Body of pancreas (tissue), 4 donors: ENCODE data around the gene FOXL2NB. TPM values are rescaled to one million over a fixed set of nuclear protein-coding genes. Genes with fewer than 3 reads are reported as not detected.
"Not testable (repeated sequence)": the region's sequence is repeated elsewhere in the genome, so short reads cannot be mapped to it uniquely, and the experiment has no call there.

Source experiments
- ATAC-seq: fragments of 150-250 bp; one replicate; pipeline ENCODE4 v1.9.1; 2016
- DNase-seq, 4 donors: peaks; one replicate each; pipeline ENCODE4 v3.0.0-alpha.2; 2019
- H3K27ac ChIP-seq, 4 donors: fragments of 200-600 bp; sonication (generic); 1 replicate in 3 of 4; 2 replicates in 1 of 4; pipeline versions ENCODE4 v1.5.1 to v1.6.1; 2016 to 2019; ENCODE audit warnings: mild to moderate bottlenecking in 1 of 4, mixed read lengths in 1 of 4, moderate library complexity in 1 of 4
- H3K27me3 ChIP-seq, 2 donors: fragments of 200-600 bp; sonication (generic); one replicate each; pipeline ENCODE4 v1.6.0; 2016; ENCODE audit warnings: mild to moderate bottlenecking in 1 of 2
- H3K36me3 ChIP-seq, 2 donors: fragments of 200-600 bp; sonication (generic); replicated peaks in 1 of 2; 2 replicates each; pipeline ENCODE4 v1.5.1; 2016; ENCODE audit warnings: low read depth in 2 of 2; ENCODE audit not compliant: insufficient read depth in 1 of 2
- H3K4me1 ChIP-seq: fragments of 200-600 bp; sonication (generic); one replicate; pipeline ENCODE4 v1.6.0; 2016
- H3K4me3 ChIP-seq, 2 donors: fragments of 200-600 bp; sonication (generic); 1 replicate in 1 of 2; 2 replicates in 1 of 2; pipeline ENCODE4 v1.5.1; 2016 to 2019
- H3K9me3 ChIP-seq, 3 donors: fragments of 200-600 bp; sonication (generic); 1 replicate in 2 of 3; 2 replicates in 1 of 3; pipeline ENCODE4 v1.5.1; 2016
- CTCF ChIP-seq, 7 experiments: fragments of 450-650 bp in 4 of 7; fragments of 200-600 bp in 3 of 7; sonication (generic) in 3 of 7; IDR thresholded peaks; one replicate each; pipeline ENCODE4 v1.5.1; 2016 to 2019; ENCODE audit warnings: antibody characterized with exemption in 7 of 7
- POLR2A ChIP-seq, 3 donors: fragments of 450-650 bp; IDR thresholded peaks; one replicate each; pipeline ENCODE4 v1.6.1; 2016; ENCODE audit warnings: antibody characterized with exemption in 3 of 3, mild to moderate bottlenecking in 2 of 3
- WGBS, 2 donors: methylation state at CpG; one replicate each; pipeline ENCODE4 v1.1.5; 2017; 5-methylcytosine and 5-hydroxymethylcytosine counted together
- intact Hi-C: fragments of 100-400 bp; cut with DNase I; formaldehyde crosslinking; loops from one replicate; pipeline ENCODE4 v1.15.1; 2023
- total RNA-seq, 2 donors: library from RNA; depleted of rRNA; stranded (reverse); fragments of >200 nt; gene quantifications; one replicate each; pipeline ENCODE4 v1.1.0, GENCODE V29; 2016

Gene FOXL2NB
- total RNA-seq, 2 donors from 2014 or later: 0.26 TPM; not detected in 1

GRCh38 chr3:138915503-138916498 is 31.2 kb upstream of the FOXL2NB start:
- 2% methylated on average over 12 to 54 of the region's 68 CpGs for WGBS, 2 donors
- Histone ChIP-seq H3K27ac (peak overlapping the region; percentile 94 to 98 (median 97)), H3K9me3 (no peaks in the 10 kb centered on the region), H3K36me3 (no peaks in the 10 kb centered on the region), H3K27me3 (no peaks in the 10 kb centered on the region), H3K4me1 (peaks cover 19% of the 10 kb centered on the region), H3K4me3 (peak overlapping the region; percentile 44 to 71)
- TF ChIP-seq POLR2A (IDR thresholded peaks at IDR 0.05) (peak; percentile 52 to 84 (median 80)), CTCF (IDR thresholded peaks at IDR 0.05) (peak; percentile 80 to 98 (median 96))
- intact Hi-C loops: loop anchor here (10.0 kb wide), 1 partner anchor 211 kb away; no protein-coding TSS in a partner anchor
- ATAC-seq (peak; percentile 91), DNase-seq (peak; percentile 94 to 96 (median 94))

GRCh38 chr3:138916824-138917223 is 30.2 kb upstream of the FOXL2NB start:
- TF ChIP-seq CTCF (IDR thresholded peaks at IDR 0.05) (peak in 1 of 7 experiments; percentile 3), POLR2A (IDR thresholded peaks at IDR 0.05) (peak in 1 of 3 donors; percentile 14)
- WGBS, 2 donors: 32 to 35% methylated on average over 2 of the region's 2 CpGs
- peaks cover 19% of the 10 kb centered on the region for H3K4me1 ChIP-seq
- H3K27ac ChIP-seq: peak overlapping the region in 3 of 4 donors; percentile 97 to 98 (median 97)
- no peaks in the 10 kb centered on the region for H3K36me3 ChIP-seq
- H3K9me3 ChIP-seq: no peaks in the 10 kb centered on the region
- no peaks in the 10 kb centered on the region for H3K27me3 ChIP-seq
- intact Hi-C loops: loop anchor here (10.0 kb wide), 1 partner anchor 212 kb away; no protein-coding TSS in a partner anchor
- no peak for ATAC-seq
- peak; percentile 80 to 89 (median 86) for DNase-seq
- no peak overlapping the region for H3K4me3 ChIP-seq

GRCh38 chr3:138919325-138919724 is 27.7 kb upstream of the FOXL2NB start:
- H3K4me1 ChIP-seq: peaks cover 19% of the 10 kb centered on the region
- ATAC-seq (no peak), DNase-seq (no peak)
- WGBS, 2 donors: 62 to 74% methylated on average over 4 of the region's 4 CpGs
- H3K36me3 ChIP-seq: no peaks in the 10 kb centered on the region
- H3K27me3 ChIP-seq: no peaks in the 10 kb centered on the region
- intact Hi-C loops: loop anchor here (10.0 kb wide), 1 partner anchor 215 kb away; no protein-coding TSS in a partner anchor
- H3K27ac ChIP-seq: no peak overlapping the region
- TF ChIP-seq CTCF (IDR thresholded peaks at IDR 0.05): no peak
- no peak for TF ChIP-seq POLR2A (IDR thresholded peaks at IDR 0.05)
- no peaks in the 10 kb centered on the region for H3K9me3 ChIP-seq
- H3K4me3 ChIP-seq: no peak overlapping the region

GRCh38 chr3:138921316-138922292 is 25.4 kb upstream of the FOXL2NB start:
- Histone ChIP-seq H3K36me3 (no peaks in the 10 kb centered on the region), H3K27me3 (no peaks in the 10 kb centered on the region), H3K9me3 (no peaks in the 10 kb centered on the region), H3K4me3 (no peak overlapping the region), H3K4me1 (peaks cover 6% of the 10 kb centered on the region), H3K27ac (no peak overlapping the region)
- TF ChIP-seq CTCF (IDR thresholded peaks at IDR 0.05): no peak
- TF ChIP-seq POLR2A (IDR thresholded peaks at IDR 0.05): no peak
- DNase-seq: no peak
- intact Hi-C loops: loop anchor here (5.0 kb wide), 1 partner anchor 324 kb away; no protein-coding TSS in a partner anchor
- WGBS, 2 donors: 79 to 80% methylated on average over 7 to 8 of the region's 8 CpGs
- ATAC-seq: no peak

GRCh38 chr3:138922400-138922799 is 24.6 kb upstream of the FOXL2NB start:
- H3K27ac ChIP-seq, H3K27me3 ChIP-seq, H3K36me3 ChIP-seq, H3K9me3 ChIP-seq, H3K4me1 ChIP-seq, DNase-seq, ATAC-seq, H3K4me3 ChIP-seq: not testable (repeated sequence)
- intact Hi-C loops: loop anchor here (5.0 kb wide), 1 partner anchor 325 kb away; no protein-coding TSS in a partner anchor
- WGBS, 2 donors: 79 to 82% methylated on average over 6 of the region's 6 CpGs
